MM.1S (cell line): Measurements from ENCODE around the gene UNC93A.

Experiments
- EZH2 ChIP-seq: fragments of 300-600 bp; sonication (generic); optimal IDR thresholded peaks from 2 replicates; pipeline ENCODE3; 2017; ENCODE audit warnings: low read depth, mild to moderate bottlenecking, antibody characterized with exemption, low read length, mixed read lengths
- EZH2phosphoT487 ChIP-seq: fragments of 300-600 bp; sonication (generic); IDR thresholded peaks from 2 replicates; pipeline ENCODE4 v1.6.1; 2018; ENCODE audit warnings: antibody characterized with exemption, low read length
- TF ChIP-seq, protein P1 (sequence below): fragments of 300-600 bp; sonication (generic); IDR thresholded peaks from 2 replicates; pipeline ENCODE4 v1.5.1; 2016; ENCODE audit warnings: antibody characterized with exemption, low read length, mixed read lengths

- TF ChIP-seq, protein P1, sequence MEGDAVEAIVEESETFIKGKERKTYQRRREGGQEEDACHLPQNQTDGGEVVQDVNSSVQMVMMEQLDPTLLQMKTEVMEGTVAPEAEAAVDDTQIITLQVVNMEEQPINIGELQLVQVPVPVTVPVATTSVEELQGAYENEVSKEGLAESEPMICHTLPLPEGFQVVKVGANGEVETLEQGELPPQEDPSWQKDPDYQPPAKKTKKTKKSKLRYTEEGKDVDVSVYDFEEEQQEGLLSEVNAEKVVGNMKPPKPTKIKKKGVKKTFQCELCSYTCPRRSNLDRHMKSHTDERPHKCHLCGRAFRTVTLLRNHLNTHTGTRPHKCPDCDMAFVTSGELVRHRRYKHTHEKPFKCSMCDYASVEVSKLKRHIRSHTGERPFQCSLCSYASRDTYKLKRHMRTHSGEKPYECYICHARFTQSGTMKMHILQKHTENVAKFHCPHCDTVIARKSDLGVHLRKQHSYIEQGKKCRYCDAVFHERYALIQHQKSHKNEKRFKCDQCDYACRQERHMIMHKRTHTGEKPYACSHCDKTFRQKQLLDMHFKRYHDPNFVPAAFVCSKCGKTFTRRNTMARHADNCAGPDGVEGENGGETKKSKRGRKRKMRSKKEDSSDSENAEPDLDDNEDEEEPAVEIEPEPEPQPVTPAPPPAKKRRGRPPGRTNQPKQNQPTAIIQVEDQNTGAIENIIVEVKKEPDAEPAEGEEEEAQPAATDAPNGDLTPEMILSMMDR = no peak
- TF ChIP-seq EZH2 (no peak), EZH2phosphoT487 (no peak)
These were observed 50.8 kb downstream of the UNC93A start for GRCh38 chr6:167341665-167342655.
